Neural cell (in vitro differentiated cells): ENCODE measurements around the gene SLC49A4.

Experiments
- CTCF ChIP-seq: fragments of 450-650 bp; IDR thresholded peaks from 2 replicates; pipeline ENCODE4 v1.5.1; 2014; ENCODE audit warnings: antibody characterized with exemption, mild to moderate bottlenecking, moderate library complexity; ENCODE audit not compliant: poor library complexity, severe bottlenecking
- EP300 ChIP-seq: fragments of 450-650 bp; conservative IDR thresholded peaks from 2 replicates; pipeline ENCODE4 v1.6.1; 2014; ENCODE audit warnings: antibody characterized with exemption, mild to moderate bottlenecking, moderate library complexity; ENCODE audit not compliant: poor library complexity, severe bottlenecking
- EZH2 ChIP-seq: fragments of 200-600, 300-800 bp; shearing (Covaris generic), sonication (generic); IDR thresholded peaks from 2 replicates; pipeline ENCODE4 v1.6.1; 2014; ENCODE audit warnings: antibody characterized with exemption, low read length, borderline replicate concordance, mild to moderate bottlenecking; ENCODE audit not compliant: insufficient read depth, poor library complexity, severe bottlenecking
- POLR2AphosphoS5 ChIP-seq: IDR thresholded peaks from 2 replicates; pipeline ENCODE4 v1.6.1; 2012

- no peak for TF ChIP-seq EZH2
- no peak for TF ChIP-seq POLR2AphosphoS5
- no peak for TF ChIP-seq EP300
- TF ChIP-seq CTCF, result no peak
Measured at GRCh38 chr3:122916084-122916483, 121.2 kb downstream of the SLC49A4 start.
